BLaER1 treated with 17β-estradiol and CSF1 and Interleukin-3, amounts not matched to agents 10 nM and 100 nM (cell line): ENCODE data around the gene AFG3L2.

Experiments used
- H3K27ac ChIP-seq, 11 experiments: shearing (Covaris generic); formaldehyde crosslinking; 2 replicates each; pipeline ENCODE4 v1.8.1; 2022
- H3K27me3 ChIP-seq, 11 experiments: shearing (Covaris generic); formaldehyde crosslinking; 2 replicates each; pipeline ENCODE4 v1.8.1; 2022
- H3K36me3 ChIP-seq, 11 experiments: shearing (Covaris generic); formaldehyde crosslinking; 2 replicates each; pipeline ENCODE4 v1.8.1; 2022
- H3K4me1 ChIP-seq, 10 experiments: shearing (Covaris generic); formaldehyde crosslinking; 2 replicates each; pipeline ENCODE4 v1.8.1; 2022
- H3K4me2 ChIP-seq, 11 experiments: shearing (Covaris generic); formaldehyde crosslinking; 2 replicates each; pipeline ENCODE4 v1.8.1; 2022
- H3K4me3 ChIP-seq, 10 experiments: shearing (Covaris generic); formaldehyde crosslinking; 2 replicates each; pipeline ENCODE4 v1.8.1; 2022
- H3K9ac ChIP-seq, 11 experiments: shearing (Covaris generic); formaldehyde crosslinking; 2 replicates each; pipeline ENCODE4 v1.8.1; 2022
- H3K9me3 ChIP-seq, 11 experiments: shearing (Covaris generic); formaldehyde crosslinking; replicated peaks in 1 of 11; 2 replicates each; pipeline ENCODE4 v1.8.1; 2022
- H4K20me1 ChIP-seq, 11 experiments: shearing (Covaris generic); formaldehyde crosslinking; 2 replicates each; pipeline ENCODE4 v1.8.1; 2022
- Cebpa-rat ChIP-seq, 11 experiments: shearing (Covaris generic); IDR thresholded peaks; 2 replicates each; pipeline ENCODE4 v1.8.1; 2022

AFG3L2 gene

DNA sequence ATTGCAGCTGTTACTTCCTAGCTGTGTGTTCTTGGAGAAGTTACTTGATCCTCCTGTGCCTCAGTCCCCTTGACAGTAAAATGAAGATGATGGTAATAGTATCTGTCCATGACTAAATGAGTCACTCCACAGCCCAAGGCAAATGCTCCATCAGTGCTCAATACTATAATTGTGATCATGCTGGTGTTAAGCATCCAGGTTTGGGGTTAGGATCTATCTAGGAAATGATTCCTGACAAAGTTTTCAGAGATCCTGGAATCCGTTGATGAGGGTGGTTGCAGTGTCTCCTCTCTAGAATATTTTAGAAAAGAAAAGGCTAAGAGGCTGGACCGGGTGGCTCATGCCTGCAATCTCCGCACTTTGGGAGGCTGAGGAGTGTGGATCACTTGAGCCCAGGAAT is 28.0 kb upstream of the AFG3L2 start:
- H3K27me3 ChIP-seq: peaks cover 0 to 11% (median 0%) of the 10 kb centered on the region in 11 experiments; a peak in 4 of 22 replicates
- no peak overlapping the region for H3K27ac ChIP-seq
- peaks cover 0 to 5% (median under 1%) of the 10 kb centered on the region in 11 experiments; a peak in 3 of 22 replicates for H3K36me3 ChIP-seq
- H3K4me1 ChIP-seq: peaks cover 42 to 71% (median 54%) of the 10 kb centered on the region in 10 experiments
- no peak for TF ChIP-seq Cebpa-rat (IDR thresholded peaks at IDR 0.05)
- peaks cover 0 to 12% (median 0%) of the 10 kb centered on the region in 11 experiments; a peak in 6 of 22 replicates for H4K20me1 ChIP-seq
- H3K9me3 ChIP-seq: no peaks in the 10 kb centered on the region
- no peak overlapping the region; a peak in 2 of 22 replicates for H3K4me2 ChIP-seq
- no peak overlapping the region for H3K4me3 ChIP-seq
- H3K9ac ChIP-seq: no peak overlapping the region

DNA sequence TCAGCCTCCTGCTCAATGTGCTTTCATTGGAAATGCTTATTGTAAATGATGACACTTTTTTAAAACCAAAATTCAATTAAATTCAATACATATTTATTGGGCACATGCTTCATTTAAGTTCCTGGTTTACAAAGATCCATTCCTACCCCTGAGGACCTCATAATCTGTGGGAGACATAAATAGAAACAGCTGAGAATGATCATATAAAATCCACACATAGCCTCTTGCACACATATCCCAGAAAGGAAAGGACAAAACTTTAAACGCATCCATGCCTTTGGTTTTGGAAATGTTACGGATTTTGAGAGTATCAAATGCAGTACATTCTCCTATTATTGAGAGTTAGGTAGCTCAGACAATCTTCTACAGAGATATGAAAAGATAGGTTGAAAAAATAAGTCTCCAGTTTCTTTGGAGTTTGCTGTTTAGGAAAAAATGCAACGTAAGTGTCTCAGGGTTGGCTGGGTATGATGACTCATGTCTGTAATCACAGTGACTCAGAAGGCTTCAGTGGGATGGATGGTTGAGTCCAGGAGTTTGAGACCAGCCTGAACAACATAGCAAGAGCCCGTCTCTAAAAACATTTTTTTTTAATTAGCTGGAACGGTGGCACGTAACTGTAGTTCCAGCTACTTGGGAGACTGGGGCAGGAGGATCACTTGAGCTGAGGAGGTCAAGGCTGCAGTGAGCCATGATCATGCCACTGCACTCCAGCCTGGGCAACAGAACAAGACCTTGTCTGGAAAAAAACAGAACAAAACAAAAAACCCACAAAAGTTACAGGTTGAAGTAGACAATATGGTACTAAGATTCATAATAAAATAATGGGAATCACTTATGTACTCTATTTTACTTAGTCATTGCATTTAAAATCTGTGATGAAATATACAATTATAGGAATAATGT is 26.8 kb upstream of the AFG3L2 start:
- TF ChIP-seq Cebpa-rat (IDR thresholded peaks at IDR 0.05): no peak
- H3K27me3 ChIP-seq: peaks cover 0 to 11% (median 0%) of the 10 kb centered on the region in 11 experiments; a peak in 4 of 22 replicates
- H3K4me2 ChIP-seq: peak overlapping the region in 9 of 11 experiments; percentile 52 to 82 (median 71); a peak in 18 of 22 replicates
- H3K4me3 ChIP-seq: no peak overlapping the region
- no peaks in the 10 kb centered on the region; a peak in 2 of 22 replicates for H4K20me1 ChIP-seq
- no peaks in the 10 kb centered on the region for H3K36me3 ChIP-seq
- H3K9ac ChIP-seq: peak overlapping the region in 1 of 11 experiments; percentile 13; a peak in 1 of 22 replicates
- H3K4me1 ChIP-seq: peaks cover 34 to 60% (median 46%) of the 10 kb centered on the region in 10 experiments
- peak overlapping the region in 8 of 11 experiments; percentile 12 to 72 (median 52); a peak in 12 of 22 replicates for H3K27ac ChIP-seq
- no peaks in the 10 kb centered on the region for H3K9me3 ChIP-seq

GRCh38 chr18:12401881-12402280 is 24.9 kb upstream of the AFG3L2 start:
- TF ChIP-seq Cebpa-rat (IDR thresholded peaks at IDR 0.05): no peak
- no peaks in the 10 kb centered on the region for H3K36me3 ChIP-seq
- peak overlapping the region in 3 of 11 experiments; percentile 1 to 55 (median 43); a peak in 3 of 22 replicates for H3K9ac ChIP-seq
- no peaks in the 10 kb centered on the region for H3K9me3 ChIP-seq
- peak overlapping the region in 10 of 11 experiments; percentile 48 to 82 (median 69); a peak in 15 of 22 replicates for H3K4me2 ChIP-seq
- no peak overlapping the region for H3K4me3 ChIP-seq
- no peaks in the 10 kb centered on the region; a peak in 1 of 22 replicates for H4K20me1 ChIP-seq
- peaks cover 0 to 9% (median 0%) of the 10 kb centered on the region in 11 experiments; a peak in 4 of 22 replicates for H3K27me3 ChIP-seq
- H3K27ac ChIP-seq: peak overlapping the region in 7 of 11 experiments; percentile 11 to 72 (median 55); a peak in 7 of 22 replicates
- peaks cover 35 to 62% (median 49%) of the 10 kb centered on the region in 10 experiments for H3K4me1 ChIP-seq

DNA sequence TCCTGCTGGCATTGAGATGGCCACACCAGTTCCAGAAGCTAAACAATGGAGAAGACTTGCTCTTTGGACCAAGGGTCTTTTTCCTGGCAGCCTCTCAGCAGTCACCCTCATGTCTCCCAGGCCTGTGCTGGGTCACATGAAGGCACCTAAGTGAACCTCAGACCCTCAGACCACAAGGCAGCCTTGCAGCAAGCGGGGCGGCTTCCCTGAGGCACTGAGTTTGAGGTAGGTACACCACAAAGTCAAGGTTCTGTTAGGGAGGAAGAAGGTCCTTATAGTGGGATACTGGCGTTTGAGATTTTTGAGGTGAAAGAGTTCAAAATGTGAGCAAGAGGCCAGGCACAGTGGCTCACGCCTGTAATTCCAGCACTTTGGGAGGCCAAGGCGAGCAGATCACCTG is 22.2 kb upstream of the AFG3L2 start:
- peak overlapping the region in 9 of 11 experiments; percentile 59 to 78 (median 65); a peak in 16 of 22 replicates for H3K4me2 ChIP-seq
- no peaks in the 10 kb centered on the region for H3K27me3 ChIP-seq
- H3K36me3 ChIP-seq: no peaks in the 10 kb centered on the region
- H3K4me1 ChIP-seq: peaks cover 32 to 47% (median 39%) of the 10 kb centered on the region in 10 experiments
- no peak overlapping the region; a peak in 1 of 22 replicates for H3K27ac ChIP-seq
- TF ChIP-seq Cebpa-rat (IDR thresholded peaks at IDR 0.05): no peak
- H4K20me1 ChIP-seq: no peaks in the 10 kb centered on the region; a peak in 1 of 22 replicates
- H3K4me3 ChIP-seq: no peak overlapping the region
- no peak overlapping the region for H3K9ac ChIP-seq
- H3K9me3 ChIP-seq: no peaks in the 10 kb centered on the region

DNA sequence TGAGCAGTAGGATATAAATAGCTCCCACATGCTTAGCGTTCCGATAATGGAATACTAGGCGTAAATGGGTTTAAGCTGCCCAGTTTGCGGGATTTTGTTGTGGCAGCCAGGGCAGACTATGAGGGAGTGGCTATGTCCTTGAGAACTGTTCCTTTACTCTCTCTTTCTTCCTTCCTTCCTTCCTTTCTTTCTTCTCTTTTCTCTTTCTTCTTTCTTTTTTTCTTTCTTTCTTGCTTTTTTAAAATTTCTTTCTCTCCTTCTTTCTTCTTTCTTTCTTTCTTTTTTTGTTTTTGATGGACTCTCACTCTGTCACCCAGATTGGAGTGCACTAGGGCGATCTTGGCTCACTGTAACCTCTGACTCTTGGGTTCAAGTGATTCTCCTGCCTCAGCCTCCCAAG is 21.6 kb upstream of the AFG3L2 start:
- H3K4me2 ChIP-seq: peak overlapping the region; percentile 47 to 78 (median 63)
- TF ChIP-seq Cebpa-rat (IDR thresholded peaks at IDR 0.05): no peak
- no peaks in the 10 kb centered on the region for H3K27me3 ChIP-seq
- peaks cover 26 to 44% (median 36%) of the 10 kb centered on the region in 10 experiments for H3K4me1 ChIP-seq
- no peaks in the 10 kb centered on the region for H3K36me3 ChIP-seq
- peak overlapping the region in 1 of 11 experiments; percentile 49; a peak in 1 of 22 replicates for H3K9ac ChIP-seq
- no peaks in the 10 kb centered on the region; a peak in 1 of 22 replicates for H4K20me1 ChIP-seq
- peak overlapping the region in 4 of 11 experiments; percentile 1 to 32 (median 28); a peak in 5 of 22 replicates for H3K27ac ChIP-seq
- H3K9me3 ChIP-seq: no peaks in the 10 kb centered on the region
- H3K4me3 ChIP-seq: no peak overlapping the region

- TF ChIP-seq Cebpa-rat (IDR thresholded peaks at IDR 0.05): no peak
- Histone ChIP-seq H3K9ac (no peak overlapping the region), H3K27me3 (no peaks in the 10 kb centered on the region), H3K9me3 (no peaks in the 10 kb centered on the region), H3K36me3 (no peaks in the 10 kb centered on the region), H3K4me2 (peak overlapping the region in 9 of 11 experiments; percentile 59 to 78 (median 65); a peak in 16 of 22 replicates), H4K20me1 (no peaks in the 10 kb centered on the region; a peak in 1 of 22 replicates), H3K4me1 (peaks cover 18 to 35% (median 30%) of the 10 kb centered on the region in 10 experiments), H3K4me3 (no peak overlapping the region), H3K27ac (no peak overlapping the region)
Measured at GRCh38 chr18:12397793-12398192, 20.8 kb upstream of the AFG3L2 start.

DNA sequence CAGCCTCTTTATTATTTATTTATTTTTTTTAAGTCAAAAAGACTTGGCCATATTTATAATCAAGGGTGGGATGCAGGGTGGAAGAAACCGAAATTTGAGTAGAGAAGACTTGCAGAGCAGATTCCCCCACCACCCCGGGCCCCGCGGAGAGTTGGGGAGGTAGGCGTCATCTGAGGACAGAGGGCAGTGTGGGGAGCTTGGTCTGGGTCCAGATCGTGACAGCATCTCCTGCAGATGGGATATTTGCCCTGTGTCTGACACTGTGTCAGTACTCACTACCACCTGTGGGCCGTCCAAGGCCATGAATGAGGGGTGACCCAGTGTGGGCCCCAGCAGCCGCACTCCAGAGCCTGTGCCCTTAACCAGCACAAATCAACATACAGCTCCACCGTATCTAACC is 20.2 kb upstream of the AFG3L2 start:
- no peak overlapping the region for H3K4me3 ChIP-seq
- H3K27me3 ChIP-seq: no peaks in the 10 kb centered on the region
- H3K4me1 ChIP-seq: peaks cover 12 to 30% (median 25%) of the 10 kb centered on the region in 10 experiments
- H3K4me2 ChIP-seq: peak overlapping the region in 2 of 11 experiments; percentile 73 to 78; a peak in 2 of 22 replicates
- no peaks in the 10 kb centered on the region for H3K36me3 ChIP-seq
- no peak overlapping the region for H3K27ac ChIP-seq
- no peak for TF ChIP-seq Cebpa-rat (IDR thresholded peaks at IDR 0.05)
- H4K20me1 ChIP-seq: no peaks in the 10 kb centered on the region; a peak in 1 of 22 replicates
- no peak overlapping the region for H3K9ac ChIP-seq
- no peaks in the 10 kb centered on the region for H3K9me3 ChIP-seq

DNA sequence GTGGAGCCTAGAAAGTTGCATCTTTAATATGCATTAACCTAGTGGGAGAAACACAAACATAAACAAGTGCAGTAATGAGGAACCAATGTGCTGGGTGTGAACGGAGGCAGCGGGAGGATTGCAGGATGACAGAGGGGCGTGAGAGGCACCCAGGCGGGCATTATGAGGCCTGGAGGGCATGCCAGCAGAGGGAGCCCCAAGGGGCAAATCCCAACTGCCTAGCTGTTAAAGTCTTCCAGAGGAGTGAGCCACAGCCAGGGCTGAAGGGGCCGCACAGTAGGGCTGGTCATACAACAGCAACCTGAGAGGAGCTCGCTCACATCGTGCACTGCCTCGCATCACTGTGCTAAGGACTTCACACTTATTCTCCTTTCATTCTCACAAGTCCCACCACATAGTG is 17.4 kb upstream of the AFG3L2 start:
- H3K27ac ChIP-seq: no peak overlapping the region

DNA sequence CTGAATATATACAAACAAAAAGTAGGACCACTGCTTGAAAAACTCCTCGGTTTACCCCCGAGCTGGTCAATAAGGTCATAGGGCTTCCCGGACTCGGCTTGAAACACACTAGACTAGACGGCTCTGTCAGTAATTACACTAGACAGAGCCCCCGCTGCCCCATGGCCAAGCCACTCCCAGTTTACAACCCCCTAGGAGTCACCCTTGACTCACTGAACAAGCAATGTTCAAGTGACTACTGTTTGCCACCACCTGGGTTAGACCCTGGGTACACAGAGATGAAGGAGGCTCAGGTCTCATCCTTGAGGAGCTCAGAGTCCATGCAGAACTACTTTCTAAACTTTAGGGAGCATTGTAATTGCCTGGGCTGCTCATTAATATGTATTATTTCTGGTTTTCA is 17.0 kb upstream of the AFG3L2 start:
- H3K27me3 ChIP-seq: no peaks in the 10 kb centered on the region
- H3K4me1 ChIP-seq: peaks cover 8 to 20% (median 15%) of the 10 kb centered on the region in 10 experiments
- no peak overlapping the region for H3K27ac ChIP-seq
- H3K4me3 ChIP-seq: no peak overlapping the region
- no peaks in the 10 kb centered on the region for H3K36me3 ChIP-seq
- no peaks in the 10 kb centered on the region for H3K9me3 ChIP-seq
- H4K20me1 ChIP-seq: no peaks in the 10 kb centered on the region
- H3K9ac ChIP-seq: no peak overlapping the region
- no peak for TF ChIP-seq Cebpa-rat (IDR thresholded peaks at IDR 0.05)
- no peak overlapping the region for H3K4me2 ChIP-seq

More for the DNA sequence above, 17.4 kb upstream of the AFG3L2 start:
- peaks cover 8 to 24% (median 19%) of the 10 kb centered on the region in 10 experiments for H3K4me1 ChIP-seq
- no peaks in the 10 kb centered on the region for H3K27me3 ChIP-seq
- H3K9ac ChIP-seq: no peak overlapping the region
- H3K9me3 ChIP-seq: no peaks in the 10 kb centered on the region
- no peaks in the 10 kb centered on the region for H3K36me3 ChIP-seq
- no peak overlapping the region for H3K4me3 ChIP-seq
- H4K20me1 ChIP-seq: no peaks in the 10 kb centered on the region
- TF ChIP-seq Cebpa-rat (IDR thresholded peaks at IDR 0.05): no peak
- H3K4me2 ChIP-seq: no peak overlapping the region
